ENCODE measurements around the gene LAMB1. TPM values are rescaled to one million over a fixed set of nuclear protein-coding genes. Genes with fewer than 3 reads are reported as not detected.
"Not testable (repeated sequence)": the region's sequence is repeated elsewhere in the genome, so short reads cannot be mapped to it uniquely, and the experiment has no call there.

Gene LAMB1
- total RNA-seq, 5 donors from 2014 or later (not counting 1 experiment from before 2014, with no cell fraction given): 0.56 to 1.4 (median 1.0) TPM; not detected in 2

GRCh38 chr7:107958764-107959526 is 44.0 kb downstream of the LAMB1 start:
- Histone ChIP-seq H3K4me3 (ENCODE audit: control insufficient read depth in 1 of 2, extremely low read depth in 1 of 2, low read length in 1 of 2) (no peak overlapping the region), H3K9me3 (no peaks in the 10 kb centered on the region), H3K27me3 (replicated peaks in 1 of 2; ENCODE audit: control insufficient read depth in 2 of 2, extremely low read depth in 1 of 2, insufficient read depth in 2 of 2, low read length in 1 of 2) (peaks cover 0 to 12% of the 10 kb centered on the region in 2 experiments), H3K27ac (ENCODE audit: low read length) (no peak overlapping the region), H3K4me1 (ENCODE audit: control insufficient read depth in 1 of 2, extremely low read depth in 1 of 2, insufficient read depth in 2 of 2, low read length in 2 of 2) (no peaks in the 10 kb centered on the region), H3K36me3 (ENCODE audit: control insufficient read depth in 2 of 2, extremely low read depth in 1 of 2, insufficient read depth in 1 of 2, low read length in 1 of 2) (no peaks in the 10 kb centered on the region)
- Mint-ChIP-seq H3K27me3 (peaks cover 15 to 20% of the 10 kb centered on the region in 2 donors), H3K27ac (no peak overlapping the region), H3K4me3 (no peak overlapping the region), H3K36me3 (no peaks in the 10 kb centered on the region), H3K4me1 (no peaks in the 10 kb centered on the region), H3K9me3 (no peaks in the 10 kb centered on the region)
- no peak for DNase-seq
- ChIA-PET POLR2A (interaction anchor here in 1 of 2 donors (0.6 kb wide), 1 partner anchor 618 kb away, joined by 3 read pairs; no protein-coding TSS in a partner anchor), CTCF (no interaction called here)
- no peak for ATAC-seq (replicated peaks in 1 of 4)
- WGBS (ENCODE audit: insufficient coverage): 87% methylated on average over 8 of the region's 14 CpGs

GRCh38 chr7:107957436-107957835 is 45.5 kb downstream of the LAMB1 start:
- Mint-ChIP-seq H3K27ac (no peak overlapping the region), H3K4me3 (no peak overlapping the region), H3K4me1 (no peaks in the 10 kb centered on the region), H3K9me3 (no peaks in the 10 kb centered on the region), H3K36me3 (no peaks in the 10 kb centered on the region), H3K27me3 (peaks cover 15 to 20% of the 10 kb centered on the region in 2 donors)
- ATAC-seq (replicated peaks in 1 of 4) (no peak), DNase-seq (no peak)
- no peak overlapping the region for H3K4me3 ChIP-seq (ENCODE audit: control insufficient read depth in 1 of 2, extremely low read depth in 1 of 2, low read length in 1 of 2)
- no peaks in the 10 kb centered on the region for H3K9me3 ChIP-seq
- no peaks in the 10 kb centered on the region for H3K4me1 ChIP-seq (ENCODE audit: control insufficient read depth in 1 of 2, extremely low read depth in 1 of 2, insufficient read depth in 2 of 2, low read length in 2 of 2)
- peaks cover 0 to 12% of the 10 kb centered on the region in 2 experiments for H3K27me3 ChIP-seq (replicated peaks in 1 of 2; ENCODE audit: control insufficient read depth in 2 of 2, extremely low read depth in 1 of 2, insufficient read depth in 2 of 2, low read length in 1 of 2)
- no peaks in the 10 kb centered on the region for H3K36me3 ChIP-seq (ENCODE audit: control insufficient read depth in 2 of 2, extremely low read depth in 1 of 2, insufficient read depth in 1 of 2, low read length in 1 of 2)
- WGBS (ENCODE audit: insufficient coverage): 80% methylated on average over 1 of the region's 2 CpGs
- no peak overlapping the region for H3K27ac ChIP-seq (ENCODE audit: low read length)
- CTCF ChIA-PET: no interaction called here
- POLR2A ChIA-PET: no interaction called here

GRCh38 chr7:107956950-107957349 is 46.0 kb downstream of the LAMB1 start:
- H3K4me3 ChIP-seq (ENCODE audit: control insufficient read depth in 1 of 2, extremely low read depth in 1 of 2, low read length in 1 of 2); H3K36me3 Mint-ChIP-seq; CTCF ChIA-PET; H3K4me1 Mint-ChIP-seq; H3K27ac ChIP-seq (ENCODE audit: low read length); DNase-seq; POLR2A ChIA-PET; H3K9me3 Mint-ChIP-seq; H3K27ac Mint-ChIP-seq; ATAC-seq (replicated peaks in 1 of 4); H3K4me1 ChIP-seq (ENCODE audit: control insufficient read depth in 1 of 2, extremely low read depth in 1 of 2, insufficient read depth in 2 of 2, low read length in 2 of 2); H3K4me3 Mint-ChIP-seq; H3K36me3 ChIP-seq (ENCODE audit: control insufficient read depth in 2 of 2, extremely low read depth in 1 of 2, insufficient read depth in 1 of 2, low read length in 1 of 2); H3K9me3 ChIP-seq: not testable (repeated sequence)
- H3K27me3 ChIP-seq (replicated peaks in 1 of 2; ENCODE audit: control insufficient read depth in 2 of 2, extremely low read depth in 1 of 2, insufficient read depth in 2 of 2, low read length in 1 of 2): peaks cover 0 to 10% of the 10 kb centered on the region in 2 experiments
- H3K27me3 Mint-ChIP-seq: peaks cover 15 to 18% of the 10 kb centered on the region in 2 donors
- WGBS (ENCODE audit: insufficient coverage): no CpG with 5 or more reads among the region's 4 CpGs

GRCh38 chr7:107955394-107955793 is 47.6 kb downstream of the LAMB1 start:
- Mint-ChIP-seq H3K36me3 (no peaks in the 10 kb centered on the region), H3K4me1 (no peaks in the 10 kb centered on the region), H3K9me3 (no peaks in the 10 kb centered on the region), H3K27me3 (peaks cover 12 to 15% of the 10 kb centered on the region in 2 donors), H3K4me3 (no peak overlapping the region), H3K27ac (no peak overlapping the region)
- no peaks in the 10 kb centered on the region for H3K36me3 ChIP-seq (ENCODE audit: control insufficient read depth in 2 of 2, extremely low read depth in 1 of 2, insufficient read depth in 1 of 2, low read length in 1 of 2)
- H3K4me3 ChIP-seq (ENCODE audit: control insufficient read depth in 1 of 2, extremely low read depth in 1 of 2, low read length in 1 of 2): no peak overlapping the region
- ChIA-PET CTCF (no interaction called here), POLR2A (no interaction called here)
- 82% methylated on average over 5 of the region's 5 CpGs for WGBS (ENCODE audit: insufficient coverage)
- H3K9me3 ChIP-seq: no peaks in the 10 kb centered on the region
- H3K27me3 ChIP-seq (replicated peaks in 1 of 2; ENCODE audit: control insufficient read depth in 2 of 2, extremely low read depth in 1 of 2, insufficient read depth in 2 of 2, low read length in 1 of 2): peaks cover 0 to 10% of the 10 kb centered on the region in 2 experiments
- DNase-seq: no peak
- no peaks in the 10 kb centered on the region for H3K4me1 ChIP-seq (ENCODE audit: control insufficient read depth in 1 of 2, extremely low read depth in 1 of 2, insufficient read depth in 2 of 2, low read length in 2 of 2)
- ATAC-seq (replicated peaks in 1 of 4): no peak
- H3K27ac ChIP-seq (ENCODE audit: low read length): no peak overlapping the region

GRCh38 chr7:107953924-107954303 is 49.0 kb downstream of the LAMB1 start:
- CTCF ChIA-PET: no interaction called here
- H3K27ac Mint-ChIP-seq: no peak overlapping the region
- H3K4me3 Mint-ChIP-seq: no peak overlapping the region
- H3K4me1 Mint-ChIP-seq: no peaks in the 10 kb centered on the region
- WGBS (ENCODE audit: insufficient coverage): 80% methylated on average over 1 of the region's 2 CpGs
- peaks cover 7 to 11% of the 10 kb centered on the region in 2 donors for H3K27me3 Mint-ChIP-seq
- no peaks in the 10 kb centered on the region for H3K9me3 Mint-ChIP-seq
- ATAC-seq (replicated peaks in 1 of 4) (no peak), DNase-seq (no peak)
- no peaks in the 10 kb centered on the region for H3K4me1 ChIP-seq (ENCODE audit: control insufficient read depth in 1 of 2, extremely low read depth in 1 of 2, insufficient read depth in 2 of 2, low read length in 2 of 2)
- H3K36me3 ChIP-seq (ENCODE audit: control insufficient read depth in 2 of 2, extremely low read depth in 1 of 2, insufficient read depth in 1 of 2, low read length in 1 of 2): no peaks in the 10 kb centered on the region
- no peaks in the 10 kb centered on the region for H3K9me3 ChIP-seq
- no peak overlapping the region for H3K4me3 ChIP-seq (ENCODE audit: control insufficient read depth in 1 of 2, extremely low read depth in 1 of 2, low read length in 1 of 2)
- H3K36me3 Mint-ChIP-seq: no peaks in the 10 kb centered on the region
- POLR2A ChIA-PET: no interaction called here
- H3K27me3 ChIP-seq (replicated peaks in 1 of 2; ENCODE audit: control insufficient read depth in 2 of 2, extremely low read depth in 1 of 2, insufficient read depth in 2 of 2, low read length in 1 of 2): peaks cover 0 to 5% of the 10 kb centered on the region in 2 experiments
- no peak overlapping the region for H3K27ac ChIP-seq (ENCODE audit: low read length)

- WGBS (ENCODE audit: insufficient coverage): 78% methylated on average over 7 of the region's 10 CpGs
Measured at GRCh38 chr7:107953265-107953923, 49.6 kb downstream of the LAMB1 start.

More at GRCh38 chr7:107953265-107953923, 49.6 kb downstream of the LAMB1 start:
- no peak overlapping the region for H3K27ac Mint-ChIP-seq
- no peaks in the 10 kb centered on the region for H3K4me1 Mint-ChIP-seq
- no peak overlapping the region for H3K4me3 Mint-ChIP-seq
- ATAC-seq (replicated peaks in 1 of 4) (no peak), DNase-seq (no peak)
- ChIA-PET POLR2A (interaction anchor here in 1 of 2 donors (0.5 kb wide), 1 partner anchor 504 kb away, joined by 3 read pairs; no protein-coding TSS in a partner anchor), CTCF (no interaction called here)
- Histone ChIP-seq H3K4me3 (ENCODE audit: control insufficient read depth in 1 of 2, extremely low read depth in 1 of 2, low read length in 1 of 2) (no peak overlapping the region), H3K36me3 (ENCODE audit: control insufficient read depth in 2 of 2, extremely low read depth in 1 of 2, insufficient read depth in 1 of 2, low read length in 1 of 2) (no peaks in the 10 kb centered on the region), H3K27me3 (replicated peaks in 1 of 2; ENCODE audit: control insufficient read depth in 2 of 2, extremely low read depth in 1 of 2, insufficient read depth in 2 of 2, low read length in 1 of 2) (peaks cover 0 to 5% of the 10 kb centered on the region in 2 experiments), H3K9me3 (no peaks in the 10 kb centered on the region), H3K4me1 (ENCODE audit: control insufficient read depth in 1 of 2, extremely low read depth in 1 of 2, insufficient read depth in 2 of 2, low read length in 2 of 2) (no peaks in the 10 kb centered on the region), H3K27ac (ENCODE audit: low read length) (no peak overlapping the region)
- peaks cover 6 to 7% of the 10 kb centered on the region in 2 donors for H3K27me3 Mint-ChIP-seq
- no peaks in the 10 kb centered on the region for H3K9me3 Mint-ChIP-seq
- no peaks in the 10 kb centered on the region for H3K36me3 Mint-ChIP-seq

Data from T-cell (primary cell).